Measurements from ENCODE around the gene SPANXA2. TPM values are rescaled to one million over a fixed set of nuclear protein-coding genes. Genes with fewer than 3 reads are reported as not detected.
"Not testable (repeated sequence)": the region's sequence is repeated elsewhere in the genome, so short reads cannot be mapped to it uniquely, and the experiment has no call there.

Gene SPANXA2, protein sequence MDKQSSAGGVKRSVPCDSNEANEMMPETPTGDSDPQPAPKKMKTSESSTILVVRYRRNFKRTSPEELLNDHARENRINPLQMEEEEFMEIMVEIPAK
- not detected in 2 replicates for total RNA-seq (2013; cell fraction: nucleolus; rRNA removed)
- total RNA-seq (2014; rRNA removed) (not detected in 2 replicates), total RNA-seq (2014; rRNA removed; fragmentation: Illumina TruSeq; extraction: Trizol) (not detected in 2 replicates), total RNA-seq (2021) (not detected in 2 replicates), polyA plus RNA-seq (2011; rRNA removed) (0.16 and 0.22 TPM in 2 replicates), polyA plus RNA-seq (2014; fragmentation: Illumina TruSeq; extraction: Trizol) (not detected in 2 replicates), polyA plus RNA-seq (2014; fragmentation: Nextera tagmentation; extraction: Ambion mirVana) (not detected), polyA plus RNA-seq (2014; rRNA removed) (not detected in 2 replicates), polyA plus RNA-seq (2016; fragmentation: Nextera tagmentation; extraction: Ambion mirVana) (not detected), polyA minus RNA-seq (2011; rRNA and poly(A)+ RNA removed) (not detected in 2 replicates), Bru-seq, nascent RNA (not detected), BruChase-seq, experiment 1, labeled RNA remaining after a 6-hour chase (not detected), BruChase-seq, experiment 2, labeled RNA remaining after a 2-hour chase (not detected)
- polyA plus RNA-seq (2011; ENCODE audit: low read depth), result not detected
- polyA plus RNA-seq (2011; cell fraction: cytosol; rRNA removed), result 0.13 TPM in 1 of 2 replicates, not detected in the other
- not detected in 2 replicates for polyA plus RNA-seq (2011; cell fraction: nucleus; rRNA removed)
- polyA plus RNA-seq (2012), result not detected in 2 replicates
- not detected in 2 replicates for polyA minus RNA-seq (2011; cell fraction: cytosol; rRNA and poly(A)+ RNA removed)
- polyA minus RNA-seq (2011; cell fraction: nucleus; rRNA and poly(A)+ RNA removed), result not detected in 2 replicates
- long read RNA-seq, experiment 1, result 0 reads
- long read RNA-seq, experiment 2, result 0 reads

DNA sequence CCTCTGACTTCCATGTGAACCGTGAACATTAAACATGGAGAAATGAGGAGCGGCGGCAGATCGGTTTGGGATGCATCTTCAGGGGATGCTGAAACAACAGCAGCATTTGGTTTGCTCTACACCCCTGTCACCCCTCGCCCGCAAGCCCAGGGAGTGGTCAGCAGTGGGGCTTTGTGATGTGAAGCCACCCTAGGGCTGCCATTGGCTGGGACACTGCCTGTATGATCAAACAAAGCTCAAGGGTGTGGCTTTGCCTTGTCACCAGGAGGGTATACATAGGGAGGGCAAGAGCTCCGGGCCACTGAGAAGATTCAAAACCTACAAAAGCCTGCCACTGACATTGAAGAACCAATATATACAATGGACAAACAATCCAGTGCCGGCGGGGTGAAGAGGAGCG lies at the start of gene SPANXA2:
Gene SPANXA2 (plus strand): TSS at position 301 of the 400 bp plus-strand sequence. CDS start 60 bp downstream, at position 361.
- BruUV-seq (replicated peaks); in situ Hi-C loops (cut with MboI): not testable (repeated sequence)

DNA sequence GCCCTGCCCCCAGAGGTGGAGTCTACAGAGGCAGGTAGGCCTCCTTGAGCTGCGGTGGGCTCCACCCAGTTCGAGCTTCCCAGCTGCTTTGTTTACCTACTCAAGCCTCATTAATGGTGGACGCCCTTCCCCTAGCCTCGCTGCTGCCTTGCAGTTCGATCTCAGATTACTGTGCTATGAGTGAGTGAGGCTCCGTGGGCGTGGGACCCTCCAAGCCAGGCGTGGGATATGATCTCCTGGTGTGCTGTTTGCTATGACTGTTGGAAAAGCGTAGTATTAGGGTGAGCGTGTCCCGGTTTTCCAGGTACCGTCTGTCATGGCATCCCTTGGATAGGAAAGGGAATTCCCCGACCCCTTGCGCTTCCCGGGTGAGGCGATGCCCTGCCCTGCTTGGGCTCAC lies 47.0 kb upstream of the SPANXA2 start:
- H3K36me3 ChIP-seq (ENCODE audit: control insufficient read depth in 2 of 2, insufficient read depth in 2 of 2, low read length in 1 of 2); intact Hi-C loops (cut with micrococcal nuclease; ENCODE audit: unreplicated experiment); H3K4me3 ChIP-seq; BruUV-seq (replicated peaks); H3K27me3 ChIP-seq (replicated peaks in 1 of 2; ENCODE audit: control insufficient read depth in 2 of 2, insufficient read depth in 2 of 2, low read length in 1 of 2); H3K9me3 ChIP-seq (replicated peaks; ENCODE audit: control insufficient read depth, insufficient read depth, low read length); FAIRE-seq; H3K79me2 ChIP-seq (ENCODE audit: control insufficient read depth, insufficient read depth, low read length); H3K27ac ChIP-seq (ENCODE audit: control insufficient read depth, insufficient read depth); H3K4me2 ChIP-seq (ENCODE audit: control insufficient read depth, insufficient read depth); RAD21 ChIA-PET (ENCODE audit: unreplicated experiment); in situ Hi-C loops (cut with MboI); POLR2A ChIA-PET; CTCF ChIA-PET; H3K9ac ChIP-seq (ENCODE audit: control insufficient read depth, insufficient read depth, low read length); SMC1A ChIA-PET (ENCODE audit: uncharacterized antibody, unreplicated experiment); H2AFZ ChIP-seq (ENCODE audit: control insufficient read depth, low read depth, low read length); H4K20me1 ChIP-seq (ENCODE audit: control insufficient read depth, insufficient read depth); DNase-seq (ENCODE audit: low read depth, low spot score); H3K4me1 ChIP-seq (ENCODE audit: control insufficient read depth, insufficient read depth, low read length); ATAC-seq: not testable (repeated sequence)
- WGBS (ENCODE audit: insufficient coverage, insufficient replicate concordance, low lambda C conversion rate, missing lambda C conversion rate), result 24% methylated on average over 4 of the region's 16 CpGs

More for the DNA sequence above, at the start of gene SPANXA2:
- H4K20me1 ChIP-seq (ENCODE audit: control insufficient read depth, insufficient read depth); H3K4me3 ChIP-seq; H3K9ac ChIP-seq (ENCODE audit: control insufficient read depth, insufficient read depth, low read length); H3K36me3 ChIP-seq (ENCODE audit: control insufficient read depth in 2 of 2, insufficient read depth in 2 of 2, low read length in 1 of 2); intact Hi-C loops (cut with micrococcal nuclease; ENCODE audit: unreplicated experiment); H3K9me3 ChIP-seq (replicated peaks; ENCODE audit: control insufficient read depth, insufficient read depth, low read length); H3K4me1 ChIP-seq (ENCODE audit: control insufficient read depth, insufficient read depth, low read length); POLR2A ChIA-PET; H3K79me2 ChIP-seq (ENCODE audit: control insufficient read depth, insufficient read depth, low read length); SMC1A ChIA-PET (ENCODE audit: uncharacterized antibody, unreplicated experiment); H3K27me3 ChIP-seq (replicated peaks in 1 of 2; ENCODE audit: control insufficient read depth in 2 of 2, insufficient read depth in 2 of 2, low read length in 1 of 2); CTCF ChIA-PET; RAD21 ChIA-PET (ENCODE audit: unreplicated experiment); DNase-seq (ENCODE audit: low read depth, low spot score); H3K27ac ChIP-seq (ENCODE audit: control insufficient read depth, insufficient read depth); H3K4me2 ChIP-seq (ENCODE audit: control insufficient read depth, insufficient read depth); H2AFZ ChIP-seq (ENCODE audit: control insufficient read depth, low read depth, low read length); FAIRE-seq; ATAC-seq: not testable (repeated sequence)
- no CpG with 5 or more reads among the region's 10 CpGs for WGBS (ENCODE audit: insufficient coverage, insufficient replicate concordance, low lambda C conversion rate, missing lambda C conversion rate)

DNA sequence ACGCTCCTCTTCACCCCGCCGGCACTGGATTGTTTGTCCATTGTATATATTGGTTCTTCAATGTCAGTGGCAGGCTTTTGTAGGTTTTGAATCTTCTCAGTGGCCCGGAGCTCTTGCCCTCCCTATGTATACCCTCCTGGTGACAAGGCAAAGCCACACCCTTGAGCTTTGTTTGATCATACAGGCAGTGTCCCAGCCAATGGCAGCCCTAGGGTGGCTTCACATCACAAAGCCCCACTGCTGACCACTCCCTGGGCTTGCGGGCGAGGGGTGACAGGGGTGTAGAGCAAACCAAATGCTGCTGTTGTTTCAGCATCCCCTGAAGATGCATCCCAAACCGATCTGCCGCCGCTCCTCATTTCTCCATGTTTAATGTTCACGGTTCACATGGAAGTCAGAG lies 4.9 kb upstream of the SPANXA2 start, which contains the start of gene SPANXA1:
Gene SPANXA1 (minus strand): TSS at position 101 of the 400 bp plus-strand sequence. CDS start 60 bp downstream, at position 41.
- H3K4me1 ChIP-seq (ENCODE audit: control insufficient read depth, insufficient read depth, low read length); BruUV-seq (replicated peaks); POLR2A ChIA-PET; H3K4me2 ChIP-seq (ENCODE audit: control insufficient read depth, insufficient read depth); FAIRE-seq; H3K27me3 ChIP-seq (replicated peaks in 1 of 2; ENCODE audit: control insufficient read depth in 2 of 2, insufficient read depth in 2 of 2, low read length in 1 of 2); SMC1A ChIA-PET (ENCODE audit: uncharacterized antibody, unreplicated experiment); H4K20me1 ChIP-seq (ENCODE audit: control insufficient read depth, insufficient read depth); H3K79me2 ChIP-seq (ENCODE audit: control insufficient read depth, insufficient read depth, low read length); H3K4me3 ChIP-seq; intact Hi-C loops (cut with micrococcal nuclease; ENCODE audit: unreplicated experiment); ATAC-seq; CTCF ChIA-PET; DNase-seq (ENCODE audit: low read depth, low spot score); H3K27ac ChIP-seq (ENCODE audit: control insufficient read depth, insufficient read depth); H3K9me3 ChIP-seq (replicated peaks; ENCODE audit: control insufficient read depth, insufficient read depth, low read length); H3K9ac ChIP-seq (ENCODE audit: control insufficient read depth, insufficient read depth, low read length); in situ Hi-C loops (cut with MboI); H3K36me3 ChIP-seq (ENCODE audit: control insufficient read depth in 2 of 2, insufficient read depth in 2 of 2, low read length in 1 of 2); H2AFZ ChIP-seq (ENCODE audit: control insufficient read depth, low read depth, low read length): not testable (repeated sequence)
- RAD21 ChIA-PET (ENCODE audit: unreplicated experiment), result interaction anchor here (0.8 kb wide), 1 partner anchor 75 kb away, joined by 3 read pairs; no protein-coding TSS in a partner anchor
- no CpG with 5 or more reads among the region's 10 CpGs for WGBS (ENCODE audit: insufficient coverage, insufficient replicate concordance, low lambda C conversion rate, missing lambda C conversion rate)

Data from GM12878 (cell line).